Temporal lobe (tissue), 1 donor: Measurements from ENCODE around the gene VNN1. TPM values are rescaled to one million over a fixed set of nuclear protein-coding genes. Genes with fewer than 3 reads are reported as not detected.

ENCODE experiments used
- total RNA-seq: library from RNA; depleted of rRNA; stranded (reverse); fragments of >200 nt; gene quantifications from one replicate; pipeline ENCODE4 v1.2.3, GENCODE V29; 2014

VNN1 gene
- total RNA-seq, 1 donor from 2014 or later = not detected

Other genes with a start within 250 kb of the VNN1 start
- 52.4 TPM for gene STX7, start 200.9 kb downstream of the VNN1 start, total RNA-seq
- gene TAAR9, start 175.8 kb downstream of the VNN1 start, total RNA-seq = 0.25 TPM
- not detected for gene TAAR8, start 161.4 kb downstream of the VNN1 start, total RNA-seq
- gene TAAR6, start 143.7 kb downstream of the VNN1 start, total RNA-seq = not detected
- not detected for gene TAAR5, start 124.3 kb downstream of the VNN1 start, total RNA-seq
- gene TAAR2, start 89.8 kb downstream of the VNN1 start, total RNA-seq = not detected
- not detected for gene TAAR1, start 54.9 kb downstream of the VNN1 start, total RNA-seq
- 0.98 TPM for gene VNN2, start 43.8 kb upstream of the VNN1 start, total RNA-seq
- 10.8 TPM for gene SLC18B1, start 84.6 kb upstream of the VNN1 start, total RNA-seq
- 411 TPM for gene RPS12, start 100.5 kb upstream of the VNN1 start, total RNA-seq